GM21619 (cell line): ENCODE results near the gene TREML1.

Source experiments
- ATAC-seq: cut with Tn5 transposase; IDR thresholded peaks from one replicate; pipeline ENCODE4 v1.9.1; 2021; ENCODE audit not compliant: unreplicated experiment

TREML1 gene

DNA sequence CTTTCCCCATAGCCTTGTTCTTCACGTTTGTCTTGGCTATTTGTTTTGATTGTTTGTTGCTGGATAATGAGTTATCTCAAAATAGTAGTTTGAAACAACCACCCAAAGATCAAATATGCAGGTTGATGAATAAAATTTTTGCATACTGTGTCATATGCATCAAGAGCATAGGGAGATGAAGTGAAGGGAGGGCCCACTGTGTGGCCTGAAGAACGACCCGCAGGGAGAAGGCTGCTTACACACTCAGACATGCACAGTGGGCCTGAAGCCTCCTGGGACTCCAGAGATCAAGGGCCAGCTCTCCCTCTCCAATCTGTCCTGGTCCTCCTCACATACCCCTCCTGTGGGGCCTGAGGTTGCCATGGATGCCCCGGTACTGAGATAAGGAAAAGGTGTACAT is 25.0 kb upstream of the TREML1 start:
- ATAC-seq = no peak

- no peak for ATAC-seq
Observed at GRCh38 chr6:41177695-41178094, 23.5 kb upstream of the TREML1 start.

DNA sequence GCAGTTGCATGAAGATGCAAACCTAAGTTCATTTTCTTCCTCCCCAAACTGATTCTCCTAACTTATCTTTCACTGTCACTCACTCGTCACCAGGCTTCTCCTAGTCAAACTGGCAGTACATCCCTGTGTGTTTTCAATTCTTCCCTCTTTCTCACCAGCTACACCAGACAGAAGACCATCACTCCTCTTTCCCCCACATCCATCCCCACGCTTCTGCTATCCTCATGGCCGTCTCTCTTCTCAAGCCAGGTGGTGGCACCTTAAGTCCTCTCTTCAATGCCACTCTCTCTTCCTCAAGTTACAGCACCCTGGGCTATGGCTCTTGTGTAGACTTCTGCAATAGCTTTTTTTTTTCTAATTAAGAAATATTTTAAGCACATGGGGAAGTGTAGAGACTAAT is 23.1 kb upstream of the TREML1 start:
- ATAC-seq = no peak

- no peak for ATAC-seq
Observed at GRCh38 chr6:41176189-41176588, 22.0 kb upstream of the TREML1 start.

- ATAC-seq = no peak
Observed at GRCh38 chr6:41175084-41175483, 20.9 kb upstream of the TREML1 start.

DNA sequence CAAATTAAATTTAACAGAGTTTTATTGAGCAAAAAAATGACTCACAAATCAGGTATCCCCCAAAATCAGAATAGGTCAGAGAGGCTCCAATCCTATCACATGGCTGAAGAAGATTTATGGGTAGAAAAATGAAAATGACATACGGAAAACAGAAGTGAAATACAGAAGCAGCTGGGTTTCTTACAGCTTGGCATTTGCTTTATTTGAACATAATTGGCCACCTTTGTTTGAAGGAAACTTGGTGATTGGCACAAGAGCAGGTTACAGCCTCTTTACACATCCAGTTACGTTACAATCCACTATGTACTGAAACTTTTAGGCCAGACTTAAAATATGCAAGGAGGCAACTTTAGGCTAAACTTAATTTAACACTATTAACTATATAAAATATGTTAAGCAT is 20.5 kb upstream of the TREML1 start:
- ATAC-seq = no peak

- ATAC-seq = no peak
Observed at GRCh38 chr6:41171908-41172307, 17.8 kb upstream of the TREML1 start.

GRCh38 chr6:41170547-41171160 is 16.5 kb upstream of the TREML1 start:
- no peak for ATAC-seq

DNA sequence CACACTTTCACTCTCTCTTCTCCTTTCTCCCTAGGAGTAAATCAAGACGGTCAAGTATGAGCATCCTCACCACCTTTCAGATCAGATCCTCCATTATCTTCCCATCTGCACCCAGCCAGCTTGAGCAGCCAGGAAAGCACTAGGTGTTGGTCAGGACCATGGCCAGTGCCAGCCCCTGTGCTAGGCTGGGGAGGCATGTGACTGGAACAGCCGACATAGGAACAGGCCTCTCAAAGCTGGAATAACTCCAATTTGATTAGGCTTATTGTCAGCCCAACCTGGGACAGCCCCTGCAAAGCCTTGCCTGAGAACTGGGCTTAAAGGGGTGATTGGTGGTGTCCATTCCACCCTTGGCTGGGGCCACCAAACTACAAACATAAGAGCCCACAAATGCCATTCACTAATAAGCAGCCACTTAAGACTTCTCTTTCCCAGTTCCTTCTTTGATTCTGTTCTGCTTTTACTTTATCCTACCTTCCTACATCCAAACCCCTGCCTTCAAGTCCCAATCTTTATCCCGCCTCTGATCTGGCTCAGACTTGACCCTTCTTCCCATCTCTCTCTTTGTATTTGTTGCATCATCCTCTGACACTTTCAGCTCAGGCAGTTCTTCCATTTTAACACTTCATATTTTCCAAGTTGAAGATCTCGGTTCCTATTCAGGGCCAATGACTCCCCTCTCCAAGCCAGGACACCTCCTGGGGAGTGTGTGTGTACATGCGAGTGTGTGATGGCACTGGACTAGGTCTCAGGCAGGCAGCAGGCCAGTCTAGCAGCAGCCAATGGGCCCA is 13.2 kb upstream of the TREML1 start:
- no peak for ATAC-seq

GRCh38 chr6:41164551-41165120 is 10.5 kb upstream of the TREML1 start:
- ATAC-seq = no peak

DNA sequence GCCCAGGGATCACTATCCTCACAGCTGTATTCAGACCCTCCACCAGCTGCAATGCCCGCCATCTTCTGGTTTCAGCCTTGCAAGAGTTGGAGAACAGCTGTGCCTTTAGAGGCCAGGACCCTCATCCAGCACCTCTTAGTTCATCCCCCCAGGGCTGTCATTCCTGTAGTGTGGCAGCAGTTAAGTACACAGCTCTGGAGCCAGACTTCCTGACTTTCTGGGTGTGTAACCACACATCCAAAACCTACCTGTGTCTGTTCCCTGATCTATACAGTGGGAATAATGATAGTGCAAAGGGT is 9.2 kb upstream of the TREML1 start:
- ATAC-seq = no peak

- no peak for ATAC-seq
Observed at GRCh38 chr6:41162687-41163418, 8.7 kb upstream of the TREML1 start, which contains the start of gene TREM2. Gene TREM2 (minus strand): TSS chr6:41163116. CDS start chr6:41163082, 34 bp downstream.

DNA sequence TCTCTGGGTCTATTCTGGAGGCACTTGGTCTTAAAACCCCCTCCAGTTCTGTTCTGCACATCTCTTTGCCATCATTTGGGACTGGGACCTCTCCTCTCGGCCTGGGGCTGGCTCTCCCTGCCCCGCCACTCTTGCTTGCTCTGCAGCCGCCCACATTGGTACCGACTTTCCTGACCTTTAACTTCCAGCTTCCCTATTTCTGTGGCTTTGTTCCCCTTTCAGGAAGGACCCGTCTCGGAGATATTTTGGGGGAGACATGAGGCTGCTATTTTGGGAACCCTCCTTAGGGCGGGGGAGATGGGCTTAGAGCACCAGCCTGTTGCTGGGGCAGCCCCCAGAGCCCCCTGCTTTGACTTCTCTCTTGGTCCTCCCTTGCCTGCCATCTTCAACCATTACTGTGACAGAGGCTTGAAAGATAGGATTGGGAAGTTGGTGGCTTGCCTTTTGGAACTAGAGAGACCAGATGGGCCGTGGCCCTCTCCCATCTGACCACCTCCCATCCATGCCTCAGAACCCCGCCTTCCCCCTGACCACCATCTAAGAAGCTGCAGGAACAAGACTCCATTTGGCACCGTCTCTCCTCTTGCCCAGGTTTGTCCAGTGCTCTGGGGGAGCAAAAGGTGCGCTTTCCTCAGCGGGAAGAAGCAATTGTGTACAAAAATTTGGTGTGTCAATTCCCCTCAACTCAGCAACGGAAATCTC is 7.9 kb upstream of the TREML1 start:
- no peak for ATAC-seq

DNA sequence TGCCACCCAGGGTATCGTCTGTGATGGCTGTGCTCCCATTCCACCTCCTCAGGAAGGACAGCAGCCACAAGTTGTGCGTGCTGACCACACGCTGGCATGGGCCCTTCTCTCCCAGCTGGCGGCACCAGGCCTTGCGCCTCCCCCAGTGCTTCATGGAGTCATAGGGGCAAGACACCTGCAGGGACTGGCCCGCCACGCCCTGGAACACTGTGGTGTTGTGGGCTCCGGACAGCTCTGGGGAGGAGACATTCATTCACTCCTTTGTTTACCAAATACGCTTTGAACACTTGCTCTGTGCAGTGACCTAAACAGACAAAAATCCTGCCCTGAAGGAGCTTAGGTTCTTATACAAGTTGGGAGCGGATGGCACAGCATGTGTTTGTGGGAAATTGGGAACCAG is 7.2 kb upstream of the TREML1 start:
- ATAC-seq = no peak

- ATAC-seq = no peak
Observed at GRCh38 chr6:41160933-41161332, 6.8 kb upstream of the TREML1 start.

DNA sequence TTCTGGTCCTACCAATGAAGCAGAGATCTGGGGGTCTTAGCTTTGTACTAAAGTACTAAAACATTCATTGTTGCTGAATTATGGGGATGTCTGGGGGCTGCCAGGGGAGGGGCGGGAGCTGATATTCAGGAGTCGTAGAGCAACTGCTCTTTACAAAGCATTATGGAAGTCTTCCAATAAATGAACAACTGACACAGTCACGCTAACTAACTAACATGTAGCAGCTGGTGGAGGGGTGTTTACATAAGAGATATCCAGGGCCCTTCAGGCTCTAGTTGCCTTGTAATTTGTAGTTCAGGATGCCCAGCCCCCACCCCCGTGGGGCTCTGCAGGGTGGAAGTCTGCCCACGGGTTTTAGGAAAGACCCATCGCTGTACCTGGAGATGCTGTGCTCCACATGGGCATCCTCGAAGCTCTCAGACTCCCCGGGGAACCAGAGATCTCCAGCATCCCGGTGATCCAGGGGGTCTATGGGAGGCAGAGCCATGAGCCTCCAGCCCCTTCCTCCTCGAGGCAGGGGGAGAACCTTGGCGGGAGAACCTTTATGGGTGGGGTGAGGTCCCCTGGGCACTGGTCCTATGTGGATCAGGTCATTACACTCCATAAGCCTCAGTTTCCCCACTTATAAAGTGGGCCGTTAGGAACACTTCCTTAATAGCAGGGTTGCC is 5.4 kb upstream of the TREML1 start:
- no peak for ATAC-seq

- ATAC-seq = no peak
Observed at GRCh38 chr6:41157323-41157722, 3.2 kb upstream of the TREML1 start.

GRCh38 chr6:41156771-41157170 is 2.6 kb upstream of the TREML1 start:
- ATAC-seq = no peak

- no peak for ATAC-seq
Observed at GRCh38 chr6:41156001-41156400, 1.9 kb upstream of the TREML1 start.

GRCh38 chr6:41155132-41155805 is 1.1 kb upstream of the TREML1 start:
- ATAC-seq = no peak
